ENCODE results near the gene ZNF709. TPM values are rescaled to one million over a fixed set of nuclear protein-coding genes. Genes with fewer than 3 reads are reported as not detected.

The ZNF709 gene
- polyA plus RNA-seq, 3 donors, result 7.0 to 11.6 (median 8.3) TPM

Other genes with a start within 250 kb of the ZNF709 start
- gene ZNF44, start 189.9 kb downstream of the ZNF709 start, polyA plus RNA-seq (ENCODE audit: insufficient read length in 3 of 3), result 10 to 100 TPM; 44.3 to 56.0 (median 52.8) TPM
- 1 to 10 TPM; 3.3 to 4.5 (median 4.2) TPM for gene ZNF563, start 151.2 kb downstream of the ZNF709 start, polyA plus RNA-seq (ENCODE audit: insufficient read length in 3 of 3)
- gene ZNF442, start 119.1 kb downstream of the ZNF709 start, polyA plus RNA-seq (ENCODE audit: insufficient read length in 3 of 3), result 1 to 10 TPM; 6.0 to 7.1 (median 6.3) TPM
- gene ZNF799, start 83.5 kb downstream of the ZNF709 start, polyA plus RNA-seq (ENCODE audit: insufficient read length in 3 of 3), result 1 to 10 TPM; 6.4 to 7.4 (median 7.4) TPM
- gene ZNF443, start 43.8 kb downstream of the ZNF709 start, polyA plus RNA-seq (ENCODE audit: insufficient read length in 3 of 3), result 10 to 100 TPM; 10.4 to 11.9 (median 10.7) TPM
- 10 to 100 TPM; 12.2 to 13.0 (median 12.5) TPM for gene ZNF564, start 66.7 kb upstream of the ZNF709 start, polyA plus RNA-seq (ENCODE audit: insufficient read length in 3 of 3)
- 1 to 10 TPM; 4.3 to 5.0 (median 4.4) TPM for gene ZNF490, start 126.0 kb upstream of the ZNF709 start, polyA plus RNA-seq (ENCODE audit: insufficient read length in 3 of 3)
- gene ZNF791, start 126.1 kb upstream of the ZNF709 start, polyA plus RNA-seq (ENCODE audit: insufficient read length in 3 of 3), result 10 to 100 TPM; 20.0 to 26.8 (median 26.7) TPM
- 10 to 100 TPM; 28.6 to 38.1 (median 31.5) TPM for gene MAN2B1, start 181.9 kb upstream of the ZNF709 start, polyA plus RNA-seq (ENCODE audit: insufficient read length in 3 of 3)
- gene WDR83, start 182.0 kb upstream of the ZNF709 start, polyA plus RNA-seq (ENCODE audit: insufficient read length in 3 of 3), result 10 to 100 TPM; 13.7 to 26.0 (median 17.8) TPM
- gene DHPS, start 197.1 kb upstream of the ZNF709 start, polyA plus RNA-seq (ENCODE audit: insufficient read length in 3 of 3), result 100 to 1,000 TPM in 1 of 3 donors, 10 to 100 TPM in 2; 68.5 to 103 (median 83.0) TPM
- gene GNG14, start 203.2 kb upstream of the ZNF709 start, polyA plus RNA-seq (ENCODE audit: insufficient read length in 3 of 3), result under 1 TPM in 2 of 3 donors, not detected in 1; 0.45 to 0.55 TPM
- gene FBXW9, start 211.8 kb upstream of the ZNF709 start, polyA plus RNA-seq (ENCODE audit: insufficient read length in 3 of 3), result 10 to 100 TPM; 12.2 to 17.0 (median 15.1) TPM
- 10 to 100 TPM; 66.7 to 81.9 (median 79.3) TPM for gene TNPO2, start 239.1 kb upstream of the ZNF709 start, polyA plus RNA-seq (ENCODE audit: insufficient read length in 3 of 3)
- 100 to 1,000 TPM; 150 to 204 (median 184) TPM for gene TRIR, start 249.9 kb upstream of the ZNF709 start, polyA plus RNA-seq (ENCODE audit: insufficient read length in 3 of 3)